Omental fat pad (tissue), 4 donors: ENCODE data around the gene RSPH1. TPM values are rescaled to one million over a fixed set of nuclear protein-coding genes. Genes with fewer than 3 reads are reported as not detected.
A peak's percentile ranks its signal among the peaks of the same experiment; 100 is the strongest.

ENCODE experiments used
- ATAC-seq: fragments of 150-250 bp; one replicate; pipeline ENCODE4 v1.9.1; 2016; ENCODE audit warnings: mild to moderate bottlenecking, moderate library complexity; ENCODE audit not compliant: low FRiP score
- DNase-seq: peaks from one replicate; pipeline ENCODE4 v3.0.0-alpha.2; 2019; ENCODE audit warnings: low spot score
- CTCF ChIP-seq, 3 donors: fragments of 450-650 bp; IDR thresholded peaks; one replicate each; pipeline ENCODE4 v1.5.1; 2016 to 2017; ENCODE audit warnings: antibody characterized with exemption in 3 of 3, mild to moderate bottlenecking in 3 of 3, moderate library complexity in 2 of 3
- total RNA-seq, 4 donors: library from RNA; depleted of rRNA; stranded (reverse); fragments of >200 nt; gene quantifications; one replicate each; pipeline ENCODE4 v1.1.0, GENCODE V29; 2016

RSPH1 gene
- total RNA-seq, 4 donors from 2014 or later, result 0.31 to 0.37 (median 0.36) TPM; not detected in 1

DNA sequence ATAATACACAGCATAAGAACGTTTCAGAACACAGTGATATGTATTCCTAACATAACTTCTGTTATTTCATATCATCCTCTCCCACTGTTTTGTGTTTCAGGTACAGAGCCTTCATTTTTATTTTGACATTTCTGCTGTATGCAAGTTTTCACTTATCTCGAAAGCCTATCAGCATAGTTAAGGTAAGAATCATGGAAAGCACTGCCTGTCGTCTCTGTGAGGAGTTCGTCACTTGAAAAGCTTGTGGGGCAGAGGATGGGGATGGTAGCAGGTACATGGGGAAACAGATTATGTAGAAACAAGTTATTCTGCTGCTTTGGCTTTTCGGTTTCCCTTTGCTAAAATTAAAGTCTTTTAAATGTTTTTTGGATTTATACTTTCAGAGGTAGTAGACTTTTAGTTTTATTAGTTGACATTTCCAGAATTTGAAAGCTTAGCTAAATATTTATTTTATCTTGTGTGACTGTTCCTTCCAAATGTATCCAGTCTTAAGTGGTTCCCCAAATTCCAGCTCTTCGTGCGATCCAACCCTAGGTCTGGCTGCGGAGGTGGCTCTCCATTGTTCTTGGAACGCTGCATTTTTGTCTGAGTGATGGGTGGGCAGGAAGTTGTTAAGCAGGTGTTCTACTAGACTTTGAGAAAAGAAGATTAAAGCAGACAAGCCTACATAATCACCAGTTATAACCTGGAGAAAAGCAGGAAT is 29.8 kb upstream of the RSPH1 start:
- TF ChIP-seq CTCF (IDR thresholded peaks at IDR 0.05), result no peak
- DNase-seq (no peak), ATAC-seq (no peak)

DNA sequence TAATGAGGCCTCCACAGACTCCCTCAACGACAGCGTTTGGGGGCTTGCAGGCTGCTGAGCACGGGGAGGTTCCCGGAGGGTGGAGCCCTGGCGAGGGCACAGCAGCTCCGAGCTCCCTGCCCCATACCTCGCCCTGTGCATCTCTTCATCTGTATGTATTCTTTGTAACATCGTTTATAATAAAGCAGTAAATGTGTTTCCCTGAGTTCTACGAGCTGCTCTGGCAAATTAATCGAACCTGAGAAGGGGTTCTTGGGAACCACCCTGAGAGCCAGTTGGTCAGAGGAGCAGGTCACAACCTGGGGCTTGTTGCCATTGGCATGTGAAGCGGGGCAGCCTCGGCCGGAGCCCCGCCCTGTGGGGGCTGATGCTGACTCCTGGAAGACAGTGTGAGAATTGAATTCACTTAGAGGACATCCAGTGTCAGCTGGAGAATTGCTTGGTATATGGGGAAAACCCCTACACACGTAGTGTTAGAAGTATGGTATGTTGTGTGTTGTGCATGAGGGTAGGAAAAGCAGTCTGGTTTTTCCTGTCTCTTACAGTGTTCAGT is 29.1 kb upstream of the RSPH1 start:
- no peak for TF ChIP-seq CTCF (IDR thresholded peaks at IDR 0.05)
- DNase-seq (no peak), ATAC-seq (no peak)

DNA sequence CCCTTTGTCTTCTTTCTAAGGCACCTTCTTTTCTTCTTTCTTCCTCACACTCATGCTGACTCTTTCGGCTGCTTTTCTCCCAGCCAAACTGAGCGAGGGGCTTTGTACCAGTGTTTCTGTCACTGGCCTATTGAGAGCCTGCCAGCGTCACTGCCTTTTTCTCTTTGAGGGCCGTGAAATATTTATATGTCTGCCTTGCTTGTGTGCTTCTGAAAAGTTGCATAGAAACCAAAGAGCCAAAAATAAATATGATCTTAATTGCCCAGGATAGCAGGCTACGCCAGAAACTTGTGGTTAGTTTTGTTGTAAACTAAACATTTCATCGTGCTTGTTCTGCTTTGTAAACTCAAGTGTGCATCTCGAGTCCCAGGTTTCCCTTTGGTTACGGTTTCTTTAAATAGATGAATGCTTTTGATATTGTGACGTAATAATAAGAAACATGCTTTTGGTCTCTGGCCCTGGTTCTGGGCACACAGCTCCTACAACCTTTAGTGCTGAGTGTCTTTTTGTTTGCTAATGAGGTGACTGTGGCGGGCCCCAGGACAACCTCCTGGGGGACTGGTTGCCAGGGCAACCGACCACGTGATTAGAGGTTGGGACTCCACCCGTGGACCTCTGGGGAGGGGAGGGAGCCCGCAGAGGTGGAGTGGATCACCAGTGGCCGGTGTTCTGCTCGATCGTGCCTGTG is 28.5 kb upstream of the RSPH1 start:
- ATAC-seq, result peak; percentile 18
- TF ChIP-seq CTCF (IDR thresholded peaks at IDR 0.05), result no peak
- no peak for DNase-seq

- no peak for ATAC-seq
- DNase-seq, result no peak
- TF ChIP-seq CTCF (IDR thresholded peaks at IDR 0.05), result no peak
Observed at GRCh38 chr21:42523941-42524340, 27.9 kb upstream of the RSPH1 start.

GRCh38 chr21:42523211-42523610 is 27.2 kb upstream of the RSPH1 start:
- ATAC-seq (no peak), DNase-seq (no peak)
- no peak for TF ChIP-seq CTCF (IDR thresholded peaks at IDR 0.05)

DNA sequence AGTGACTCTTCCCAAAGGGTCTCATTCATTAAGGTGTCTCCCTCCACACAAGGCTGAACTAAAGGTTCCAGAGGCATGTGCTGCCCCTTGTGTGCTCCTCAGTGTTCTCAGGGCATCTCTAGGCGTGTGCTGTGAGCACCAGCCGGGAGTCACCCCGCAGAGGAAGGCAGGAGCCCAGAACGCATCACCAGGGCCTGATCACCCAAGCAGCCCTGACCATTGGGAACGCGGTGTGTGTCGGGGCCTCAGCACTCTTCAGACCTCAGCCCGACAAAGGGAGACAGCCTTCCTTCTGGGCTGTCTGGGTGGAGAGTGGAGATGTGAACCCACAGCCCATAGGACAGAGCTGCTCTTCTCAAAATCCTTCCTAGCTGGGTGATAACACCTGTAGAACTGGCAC is 26.7 kb upstream of the RSPH1 start:
- ATAC-seq (no peak), DNase-seq (no peak)
- no peak for TF ChIP-seq CTCF (IDR thresholded peaks at IDR 0.05)
